Activated CD4-positive, alpha-beta T cell treated with anti-CD3 and anti-CD28 coated beads for 24 hours (primary cell): ENCODE measurements around the gene UBE2G1.

Source experiments
- DNase-seq, 2 donors: peaks; one replicate each; pipeline ENCODE4 v3.0.0-alpha.2; 2020; ENCODE audit warnings: low read depth in 2 of 2

Gene UBE2G1

GRCh38 chr17:4334332-4334731 is 32.1 kb downstream of the UBE2G1 start:
- no peak for DNase-seq

GRCh38 chr17:4333041-4333440 is 33.4 kb downstream of the UBE2G1 start:
- DNase-seq, result no peak

- no peak for DNase-seq
Measured at GRCh38 chr17:4332296-4332970, 34.0 kb downstream of the UBE2G1 start.

GRCh38 chr17:4331614-4332013 is 34.9 kb downstream of the UBE2G1 start:
- no peak for DNase-seq

GRCh38 chr17:4329838-4330237 is 36.6 kb downstream of the UBE2G1 start:
- DNase-seq, result no peak

- DNase-seq, result no peak
Measured at GRCh38 chr17:4327606-4328005, 38.9 kb downstream of the UBE2G1 start.

- DNase-seq, result no peak
Measured at GRCh38 chr17:4326608-4327007, 39.9 kb downstream of the UBE2G1 start.

GRCh38 chr17:4326112-4326511 is 40.4 kb downstream of the UBE2G1 start:
- DNase-seq, result no peak

GRCh38 chr17:4324463-4324862 is 42.0 kb downstream of the UBE2G1 start:
- DNase-seq, result no peak

- DNase-seq, result no peak
Measured at GRCh38 chr17:4319221-4319620, 47.3 kb downstream of the UBE2G1 start.

GRCh38 chr17:4318596-4318995 is 47.9 kb downstream of the UBE2G1 start:
- no peak for DNase-seq

GRCh38 chr17:4318186-4318585 is 48.3 kb downstream of the UBE2G1 start:
- DNase-seq, result no peak

- no peak for DNase-seq
Measured at GRCh38 chr17:4317610-4318009, 48.9 kb downstream of the UBE2G1 start.

GRCh38 chr17:4316648-4317047 is 49.8 kb downstream of the UBE2G1 start:
- no peak for DNase-seq

- no peak for DNase-seq
Measured at GRCh38 chr17:4314618-4315017, 51.9 kb downstream of the UBE2G1 start.

- DNase-seq, result no peak
Measured at GRCh38 chr17:4314179-4314578, 52.3 kb downstream of the UBE2G1 start.

- DNase-seq, result no peak
Measured at GRCh38 chr17:4313221-4314114, 53.0 kb downstream of the UBE2G1 start.

- no peak for DNase-seq
Measured at GRCh38 chr17:4310354-4311060, 56.0 kb downstream of the UBE2G1 start.

- no peak for DNase-seq
Measured at GRCh38 chr17:4309897-4310296, 56.6 kb downstream of the UBE2G1 start.

- no peak for DNase-seq
Measured at GRCh38 chr17:4307179-4307930, 59.1 kb downstream of the UBE2G1 start.

GRCh38 chr17:4305224-4305623 is 61.3 kb downstream of the UBE2G1 start:
- no peak for DNase-seq
